NOMO-1 treated with DMSO at 0.1 percent for 48 hours (cell line): ENCODE measurements around the gene BCAS3.

ENCODE experiments used
- DNase-seq: peaks from one replicate; lab custom pipeline; 2025; ENCODE audit not compliant: unreplicated experiment; lab: John Stamatoyannopoulos, UW

Gene BCAS3

GRCh38 chr17:61371606-61372005 is 694.0 kb downstream of the BCAS3 start:
- no peak for DNase-seq

- DNase-seq: no peak
Measured at GRCh38 chr17:61372436-61372835, 694.8 kb downstream of the BCAS3 start.

- DNase-seq: no peak
Measured at GRCh38 chr17:61376931-61377838, 699.5 kb downstream of the BCAS3 start.

GRCh38 chr17:61378658-61379456 is 701.2 kb downstream of the BCAS3 start:
- DNase-seq: no peak

- no peak for DNase-seq
Measured at GRCh38 chr17:61379457-61380216, 702.0 kb downstream of the BCAS3 start.

GRCh38 chr17:61380217-61380835 is 702.7 kb downstream of the BCAS3 start:
- DNase-seq: no peak

- no peak for DNase-seq
Measured at GRCh38 chr17:61380836-61381525, 703.3 kb downstream of the BCAS3 start.

GRCh38 chr17:61381537-61381936 is 703.9 kb downstream of the BCAS3 start:
- no peak for DNase-seq

- DNase-seq: no peak
Measured at GRCh38 chr17:61382796-61383688, 705.4 kb downstream of the BCAS3 start.

GRCh38 chr17:61383689-61384201 is 706.1 kb downstream of the BCAS3 start:
- no peak for DNase-seq

- DNase-seq: no peak
Measured at GRCh38 chr17:61384354-61384691, 706.7 kb downstream of the BCAS3 start.

- no peak for DNase-seq
Measured at GRCh38 chr17:61384692-61385576, 707.3 kb downstream of the BCAS3 start.

GRCh38 chr17:61385577-61386236 is 708.1 kb downstream of the BCAS3 start:
- no peak for DNase-seq

- no peak for DNase-seq
Measured at GRCh38 chr17:61386251-61386650, 708.6 kb downstream of the BCAS3 start.

GRCh38 chr17:61387011-61387410 is 709.4 kb downstream of the BCAS3 start:
- no peak for DNase-seq

- no peak for DNase-seq
Measured at GRCh38 chr17:61387511-61388305, 710.1 kb downstream of the BCAS3 start.
